OCI-M2 (cell line): ENCODE measurements around the gene RAP1GDS1.
"Not testable (repeated sequence)": the region's sequence is repeated elsewhere in the genome, so short reads cannot be mapped to it uniquely, and the experiment has no call there.

Experiments used
- DNase-seq: peaks from one replicate; lab custom pipeline; 2025; ENCODE audit not compliant: unreplicated experiment; lab: John Stamatoyannopoulos, UW

Gene RAP1GDS1

DNA sequence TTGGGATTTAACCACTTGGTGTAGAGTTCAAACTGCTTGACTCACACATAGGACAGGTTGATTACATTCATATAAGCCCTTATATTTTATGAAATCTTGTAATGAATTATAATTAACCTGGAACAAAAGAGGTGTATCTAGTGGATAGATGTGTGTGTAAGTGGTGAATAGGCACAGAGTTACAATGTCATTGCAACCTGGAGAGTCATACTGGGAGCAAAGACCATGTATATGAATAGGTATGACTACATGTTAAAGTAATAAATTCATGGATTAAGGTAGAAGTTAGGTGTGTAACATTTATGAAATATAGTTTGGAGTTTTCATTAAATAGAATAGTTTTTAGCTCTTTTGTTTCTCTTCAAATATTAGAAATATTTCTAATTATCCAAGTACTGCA, 26.1 kb downstream of the RAP1GDS1 start:
- no peak for DNase-seq

DNA sequence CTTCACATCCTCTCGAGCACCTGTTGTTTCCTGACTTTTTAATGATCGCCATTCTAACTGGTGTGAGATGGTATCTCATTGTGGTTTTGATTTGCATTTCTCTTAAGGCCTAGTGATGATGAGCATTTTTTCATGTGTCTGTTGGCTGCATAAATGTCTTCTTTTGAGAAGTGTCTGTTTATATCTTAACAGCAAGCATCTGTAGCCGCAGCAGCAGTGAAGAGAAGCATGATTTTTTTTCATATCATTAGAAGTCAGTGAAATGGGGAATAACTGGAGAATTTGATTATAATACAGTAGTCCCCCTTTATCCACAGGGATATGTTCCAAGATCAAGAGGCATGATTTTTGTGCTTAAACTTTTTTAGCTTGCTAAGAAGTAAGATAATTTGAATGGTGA, 27.5 kb downstream of the RAP1GDS1 start:
- DNase-seq: not testable (repeated sequence)

DNA sequence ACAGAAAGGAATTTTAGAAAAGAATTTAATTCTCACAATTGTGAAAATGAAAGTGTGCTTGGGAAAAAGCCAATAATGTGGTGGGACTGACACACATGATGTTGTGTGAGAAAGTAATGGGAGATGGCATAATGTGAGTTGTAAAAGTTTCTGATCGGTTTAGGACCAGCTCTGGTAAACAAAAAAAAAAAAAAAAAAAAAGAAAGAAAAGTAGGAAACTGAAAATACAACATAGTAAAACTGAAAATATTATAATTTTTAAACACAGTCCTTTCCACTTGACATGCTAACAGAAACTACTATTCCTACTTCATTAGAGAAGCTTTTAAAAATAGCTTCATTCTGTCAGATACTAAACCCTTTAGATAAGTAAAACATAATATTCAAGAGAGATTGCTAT, 28.2 kb downstream of the RAP1GDS1 start:
- DNase-seq: no peak

DNA sequence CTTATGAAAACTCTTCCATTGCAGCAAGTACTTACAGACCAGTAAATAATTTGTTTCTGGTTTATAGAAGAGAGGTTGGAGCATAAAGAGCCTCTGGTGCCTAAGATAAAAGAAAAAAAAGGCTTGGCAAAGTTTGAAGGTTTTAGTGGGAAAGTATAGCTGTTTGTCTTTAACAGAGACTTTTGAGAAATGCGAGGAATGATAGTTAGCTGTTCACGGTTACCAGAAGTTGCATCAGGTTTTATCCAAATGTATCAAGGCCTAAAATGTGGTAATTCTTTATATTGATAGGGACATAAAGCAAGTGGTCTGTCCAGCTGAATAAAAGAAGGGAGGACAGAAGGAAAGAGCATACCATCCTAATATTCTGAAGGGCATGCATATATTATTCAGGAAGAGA, 29.3 kb downstream of the RAP1GDS1 start:
- no peak for DNase-seq

DNA sequence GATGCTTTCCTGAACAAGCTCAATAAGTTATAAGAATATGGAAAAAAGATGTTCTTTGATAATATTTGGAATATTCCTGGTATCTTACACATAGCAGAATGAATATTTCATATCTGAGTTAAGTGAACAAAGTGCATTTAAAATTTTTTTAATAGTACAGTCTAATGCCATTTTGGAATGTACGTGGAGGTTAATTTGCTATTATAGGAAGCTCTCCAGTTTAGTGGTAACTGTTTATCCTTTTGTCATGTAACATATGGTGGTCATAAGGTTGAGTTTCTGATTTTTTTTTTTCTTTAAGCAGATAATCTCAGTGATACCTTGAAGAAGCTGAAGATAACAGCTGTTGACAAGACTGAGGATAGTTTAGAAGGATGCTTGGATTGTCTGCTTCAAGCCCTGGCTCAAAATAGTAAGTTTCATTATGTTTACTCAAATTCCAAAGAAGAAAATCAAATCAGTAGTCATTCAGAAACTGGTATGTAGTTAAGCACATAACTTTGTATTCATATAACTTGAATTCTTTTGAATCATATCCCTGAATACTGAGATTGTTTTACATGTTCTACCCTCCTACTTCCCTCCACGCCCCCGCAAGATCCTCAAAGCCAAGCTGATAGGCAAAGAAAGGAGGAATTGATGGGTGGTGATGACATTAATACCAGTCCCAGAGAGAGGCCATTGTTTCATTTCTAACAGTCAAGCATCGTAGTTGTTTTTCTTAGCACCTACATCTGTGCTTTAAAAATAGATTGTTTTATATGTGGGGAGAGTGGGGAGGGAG, 32.1 kb downstream of the RAP1GDS1 start:
- no peak for DNase-seq

DNA sequence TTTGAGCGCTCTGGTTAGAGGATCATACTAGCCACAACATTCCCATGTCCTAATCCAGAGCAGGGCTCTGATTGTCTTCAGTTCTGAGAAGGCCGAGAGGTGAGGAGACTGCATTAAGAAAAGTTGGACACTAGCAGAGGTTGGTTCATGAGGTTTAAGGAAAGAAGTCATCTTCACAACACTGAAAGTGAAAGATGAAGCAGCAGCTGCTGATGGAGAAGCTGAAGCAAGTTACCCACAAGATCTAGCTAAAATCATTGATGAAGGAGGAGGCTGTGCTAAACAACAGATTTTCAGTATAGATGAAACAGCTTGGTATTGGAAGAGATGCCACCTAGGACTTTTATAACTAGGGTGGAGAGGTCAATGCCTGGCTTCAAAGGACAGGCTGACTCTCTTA, 36.8 kb downstream of the RAP1GDS1 start:
- no peak for DNase-seq

DNA sequence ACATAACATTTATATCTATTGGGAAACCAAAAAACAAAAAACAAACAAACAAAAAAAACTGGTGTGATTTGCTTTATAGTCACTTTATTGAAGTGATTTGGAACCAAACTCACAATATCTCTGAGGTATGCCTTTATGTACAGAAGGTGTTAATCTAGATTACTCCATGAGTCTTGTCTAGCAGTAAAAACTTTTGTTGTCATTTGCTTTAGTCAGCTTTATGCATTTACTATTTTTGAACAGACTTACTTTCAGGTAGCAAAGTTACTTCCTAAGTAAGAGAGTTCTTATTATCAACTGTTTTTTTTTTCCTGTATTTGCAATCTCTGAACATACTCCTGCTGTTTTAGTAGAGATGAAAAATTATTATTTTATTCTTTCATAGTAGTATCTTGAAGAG, 39.5 kb downstream of the RAP1GDS1 start:
- no peak for DNase-seq

DNA sequence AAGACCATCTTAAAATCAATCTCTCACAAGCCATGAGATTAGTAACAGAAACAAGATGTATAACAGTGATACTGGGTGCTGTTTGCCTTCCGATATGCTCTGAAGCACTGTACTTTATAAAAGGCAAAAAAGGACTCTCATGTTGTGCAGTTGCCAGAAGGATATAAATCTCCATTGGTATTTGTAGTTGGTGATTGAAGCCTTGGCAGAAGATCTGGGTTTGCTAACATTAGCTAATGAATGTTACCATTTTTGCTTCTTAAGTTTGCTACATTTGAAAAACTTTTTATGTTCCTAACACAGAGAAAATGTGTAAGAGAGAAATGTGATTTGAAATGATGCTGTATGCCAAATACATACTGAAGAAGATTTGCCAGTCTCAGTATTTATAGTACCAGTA, 44.4 kb downstream of the RAP1GDS1 start:
- no peak for DNase-seq

DNA sequence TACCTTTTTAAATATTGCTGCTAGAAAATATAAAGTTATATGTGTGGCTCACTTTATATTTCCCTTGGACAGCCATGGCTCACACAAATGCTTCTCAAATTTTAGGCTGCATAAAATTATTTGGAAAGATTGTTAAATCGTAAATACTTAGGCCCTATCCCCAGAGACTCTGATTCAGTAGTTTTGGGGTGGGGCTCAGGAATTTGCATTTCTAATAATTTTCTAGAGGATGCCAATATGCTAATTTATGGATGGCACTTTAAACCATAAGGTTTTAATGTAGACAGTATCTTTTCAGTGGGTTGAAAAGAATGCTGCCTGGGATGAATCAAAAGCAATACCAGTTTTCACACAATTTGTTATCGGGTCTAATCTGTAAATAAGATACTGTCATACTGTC, 49.7 kb downstream of the RAP1GDS1 start:
- no peak for DNase-seq

DNA sequence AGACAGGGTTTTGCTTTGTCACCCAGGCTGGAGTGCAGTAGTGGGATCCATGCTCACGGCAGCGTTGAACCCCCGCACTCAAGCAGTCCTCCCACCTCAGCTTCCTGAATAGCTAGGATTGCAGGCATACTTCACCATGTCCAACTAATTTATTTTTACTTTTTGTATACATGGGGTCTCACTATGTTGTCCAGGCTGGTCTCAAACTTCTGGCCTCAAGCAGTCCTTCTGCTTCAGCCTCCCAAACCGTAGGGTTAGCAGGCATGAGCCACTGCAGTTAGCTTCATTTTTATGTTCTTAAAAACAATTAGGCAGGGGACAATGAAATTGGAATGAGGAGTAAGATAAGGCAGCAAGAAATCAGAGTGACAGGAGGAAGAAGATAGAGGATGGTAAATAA, 50.5 kb downstream of the RAP1GDS1 start:
- DNase-seq: no peak

DNA sequence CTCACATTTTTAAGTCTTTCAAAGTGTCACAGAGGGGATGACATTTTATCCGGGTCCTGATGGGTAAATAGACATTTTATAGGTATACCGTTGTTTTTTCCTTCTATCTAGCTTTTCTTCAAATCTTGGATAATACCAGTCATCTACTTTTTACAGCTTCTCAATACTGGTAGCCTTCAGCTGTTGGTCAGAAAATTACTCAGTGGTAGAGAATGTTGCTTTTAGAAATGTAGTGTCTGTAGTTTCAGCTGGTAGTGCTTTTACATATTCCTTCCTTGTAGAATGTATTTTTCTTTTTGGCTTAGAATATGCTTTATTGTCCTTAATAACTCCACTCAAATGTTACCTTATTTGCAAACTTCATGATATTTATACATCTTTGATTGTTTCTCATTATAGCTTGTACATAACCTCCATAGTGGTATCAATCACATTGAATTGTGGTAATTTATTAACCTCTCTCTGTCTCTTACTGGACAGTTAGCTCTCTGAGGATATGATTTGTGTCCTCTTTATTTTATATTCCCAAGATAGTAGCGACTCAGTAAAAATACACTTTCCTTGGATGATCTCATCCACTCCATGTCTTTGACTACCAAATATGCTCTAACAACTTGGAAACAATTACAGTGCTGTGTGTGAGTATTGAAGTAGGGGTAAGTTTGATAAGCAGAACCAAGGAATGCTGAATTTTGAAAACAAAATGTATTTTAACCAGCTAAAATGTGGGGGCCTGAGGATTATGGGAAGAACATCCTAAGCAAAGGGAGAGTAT, 53.8 kb downstream of the RAP1GDS1 start:
- no peak for DNase-seq

DNA sequence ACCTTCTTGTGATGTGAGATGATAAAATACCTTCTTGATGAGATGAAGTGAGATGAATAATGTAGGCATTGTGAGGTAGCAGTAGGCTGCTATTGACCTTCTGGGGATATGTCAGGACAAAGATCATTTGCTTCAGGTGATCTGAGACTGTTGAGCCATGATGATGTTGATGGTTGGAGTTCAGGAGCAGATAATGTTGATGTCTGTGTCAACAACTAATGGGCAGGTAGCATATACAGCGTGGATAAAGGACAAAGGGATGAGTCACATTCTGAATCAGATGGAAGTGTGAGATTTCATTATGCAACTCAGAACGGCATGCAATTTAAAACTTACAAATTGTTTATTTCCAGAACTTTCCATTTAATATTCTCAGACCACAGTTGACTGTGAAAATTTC, 57.3 kb downstream of the RAP1GDS1 start:
- no peak for DNase-seq

DNA sequence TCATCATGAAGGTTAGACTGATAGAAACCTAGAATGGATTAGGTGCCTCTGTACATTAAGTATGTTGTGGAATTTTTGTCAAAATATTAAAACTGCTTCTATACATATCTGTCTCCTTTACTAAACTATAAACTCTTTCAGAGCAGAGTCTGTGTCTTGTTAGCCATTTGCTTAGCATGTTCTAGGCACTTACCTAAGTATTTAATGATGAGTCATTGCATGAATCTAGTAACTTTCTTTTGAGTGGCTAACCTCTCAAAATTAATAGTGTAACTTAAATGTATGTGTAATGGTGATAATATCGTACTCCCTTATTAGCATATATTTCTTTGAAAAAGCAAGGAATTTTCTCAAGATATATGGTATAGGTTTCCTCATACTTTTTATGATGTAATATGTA, 57.8 kb downstream of the RAP1GDS1 start:
- no peak for DNase-seq

DNA sequence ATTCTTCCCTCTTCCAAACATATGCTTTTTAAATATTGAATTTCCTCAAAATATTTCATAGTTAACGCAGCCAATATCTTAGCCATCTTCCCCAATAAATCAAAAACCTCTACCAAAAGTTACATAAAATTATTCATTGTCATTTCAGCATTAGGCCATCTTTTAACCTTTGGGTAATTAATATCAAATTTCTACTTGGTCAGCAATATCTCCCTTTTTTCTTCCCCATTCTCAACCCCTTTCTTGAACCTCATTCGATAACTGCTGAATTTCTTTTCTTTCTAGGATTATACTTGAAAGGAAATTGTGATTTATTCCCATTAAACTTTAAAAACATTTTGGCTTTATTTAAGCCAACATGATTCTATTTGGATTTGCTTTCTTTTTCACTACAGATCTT, 65.0 kb downstream of the RAP1GDS1 start:
- no peak for DNase-seq

DNA sequence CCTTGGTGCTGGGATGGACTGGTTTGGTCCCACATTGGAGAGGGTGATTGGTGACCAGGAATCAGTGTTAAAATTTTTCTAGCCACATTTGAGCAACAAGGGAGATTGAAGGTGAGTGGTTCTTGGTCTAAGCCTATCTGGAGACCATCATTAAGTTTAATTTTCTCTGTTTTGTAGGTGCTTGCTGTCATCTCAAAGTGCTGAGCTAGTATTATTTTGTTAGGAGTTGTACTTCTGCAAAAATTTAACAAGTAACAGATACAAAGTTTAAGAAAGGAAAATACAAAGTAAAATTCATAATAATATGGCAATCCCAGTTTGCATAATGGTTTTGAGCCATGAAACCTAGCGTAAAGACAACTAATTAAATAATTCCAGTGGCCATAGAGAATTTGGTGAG, 66.5 kb downstream of the RAP1GDS1 start:
- no peak for DNase-seq

DNA sequence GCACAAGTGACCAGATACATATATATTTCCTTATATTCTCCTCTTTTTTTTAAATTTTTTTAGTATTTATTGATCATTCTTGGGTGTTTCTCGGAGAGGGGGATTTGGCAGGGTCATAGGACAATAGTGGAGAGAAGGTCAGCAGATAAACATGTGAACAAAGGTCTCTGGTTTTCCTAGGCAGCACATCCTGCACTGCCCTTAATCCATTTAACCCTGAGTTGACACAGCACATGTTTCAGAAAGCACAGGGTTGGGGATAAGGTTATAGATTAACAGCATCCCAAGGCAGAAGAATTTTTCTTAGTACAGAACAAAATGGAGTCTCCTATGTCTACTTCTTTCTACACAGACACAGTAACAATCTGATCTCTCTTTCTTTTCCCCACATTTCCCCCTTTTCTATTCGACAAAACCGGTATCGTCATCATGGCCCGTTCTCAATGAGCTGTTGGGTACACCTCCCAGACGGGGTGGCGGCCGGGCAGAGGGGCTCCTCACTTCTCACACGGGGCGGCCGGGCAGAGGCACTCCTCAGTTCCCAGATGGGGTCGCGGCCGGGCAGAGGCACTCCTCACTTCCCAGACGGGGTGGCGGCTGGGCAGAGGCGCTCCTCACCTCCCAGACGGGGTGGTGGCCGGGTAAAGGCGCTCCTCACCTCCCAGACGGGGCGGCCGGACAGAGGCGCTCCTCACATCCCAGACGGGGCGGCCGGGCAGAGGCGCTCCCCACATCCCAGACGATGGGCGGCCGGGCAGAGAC, 68.9 kb downstream of the RAP1GDS1 start:
- DNase-seq: not testable (repeated sequence)

DNA sequence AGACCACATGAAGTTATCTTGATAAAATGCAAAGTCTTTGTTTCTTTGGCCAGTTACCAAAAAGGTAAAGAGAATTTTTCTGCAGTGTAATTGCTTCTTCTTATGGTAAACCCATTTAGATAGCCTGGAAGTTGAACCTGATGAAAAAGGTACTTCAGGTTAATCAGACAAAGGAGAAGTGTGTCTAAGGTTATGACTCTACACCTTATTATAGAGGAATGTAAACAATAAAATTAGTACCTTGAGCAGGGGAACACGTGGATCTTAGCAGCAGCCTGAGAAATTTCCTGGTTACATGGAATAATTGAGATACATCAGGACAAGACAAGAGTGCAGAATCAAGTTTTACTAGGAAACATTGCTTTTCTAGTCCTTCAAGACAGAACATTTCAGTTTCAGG, 70.8 kb downstream of the RAP1GDS1 start:
- DNase-seq: no peak

DNA sequence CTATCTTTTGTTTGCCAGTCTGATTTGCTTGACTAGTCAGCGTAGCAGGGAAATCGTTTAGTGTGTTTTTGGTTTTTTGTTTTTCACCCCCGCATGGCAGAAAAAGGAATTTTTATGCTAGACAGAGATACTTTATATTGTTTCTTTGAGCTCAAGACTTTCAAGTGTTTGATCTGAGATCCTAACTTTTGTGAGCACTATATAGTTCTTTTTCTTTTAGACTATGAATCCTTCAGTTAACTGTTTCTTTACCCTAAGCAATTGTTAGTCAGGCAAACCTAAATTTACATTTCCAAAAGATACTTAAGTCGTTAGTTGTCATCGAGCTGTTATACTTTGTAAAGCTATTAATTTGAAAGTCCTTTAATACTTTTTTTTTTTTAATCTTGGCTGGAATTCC, 73.3 kb downstream of the RAP1GDS1 start:
- no peak for DNase-seq

DNA sequence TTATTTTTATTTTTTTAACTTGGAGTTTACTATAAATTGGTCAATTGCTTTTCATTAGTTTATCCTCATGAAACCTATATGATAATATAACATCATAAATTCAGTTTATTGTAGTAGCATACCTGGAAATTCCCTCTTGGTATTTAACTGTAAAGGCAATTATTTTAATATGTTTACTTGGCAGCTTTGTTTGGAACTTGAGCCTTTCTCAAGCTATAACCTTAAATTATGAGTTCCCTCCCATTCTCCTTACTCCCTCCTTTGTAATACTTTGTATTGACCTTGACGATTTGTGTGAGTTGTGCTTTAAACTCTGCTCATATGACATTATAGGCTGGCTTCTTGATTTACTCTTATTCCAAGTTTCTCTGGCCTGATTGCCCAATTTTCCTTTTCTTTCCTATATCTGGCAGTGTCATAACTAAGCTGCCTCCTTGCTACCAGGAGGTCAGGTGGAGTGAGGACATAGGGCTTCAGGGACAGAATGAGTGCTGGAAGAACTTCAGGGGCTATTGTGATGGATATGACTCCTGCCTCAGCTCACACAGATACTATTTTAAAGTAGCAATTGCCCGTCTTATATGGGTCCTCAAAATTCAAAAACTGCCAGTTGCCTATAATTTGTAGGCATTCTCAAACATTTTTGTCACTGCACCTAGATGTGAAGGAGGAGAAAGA, 77.7 kb downstream of the RAP1GDS1 start:
- DNase-seq: no peak

DNA sequence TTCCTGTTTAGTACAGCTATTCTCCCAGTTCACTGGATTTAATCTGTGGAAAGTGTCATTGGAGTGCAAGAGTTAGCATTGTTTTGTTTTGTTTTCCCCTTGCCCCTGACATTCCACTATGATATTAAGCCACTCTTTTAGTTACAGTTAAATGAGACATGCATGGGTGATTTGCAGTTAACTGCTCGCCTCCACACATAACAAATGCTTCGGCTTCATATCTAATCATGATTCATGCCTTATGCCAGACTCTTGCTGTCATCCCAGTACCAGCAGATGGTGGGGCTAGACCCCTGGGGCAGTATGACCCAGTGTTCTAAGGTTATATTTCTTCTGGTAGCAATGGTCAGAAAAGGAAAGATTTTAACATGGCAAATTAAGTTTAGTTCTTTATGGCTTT, 80.1 kb downstream of the RAP1GDS1 start:
- DNase-seq: no peak

DNA sequence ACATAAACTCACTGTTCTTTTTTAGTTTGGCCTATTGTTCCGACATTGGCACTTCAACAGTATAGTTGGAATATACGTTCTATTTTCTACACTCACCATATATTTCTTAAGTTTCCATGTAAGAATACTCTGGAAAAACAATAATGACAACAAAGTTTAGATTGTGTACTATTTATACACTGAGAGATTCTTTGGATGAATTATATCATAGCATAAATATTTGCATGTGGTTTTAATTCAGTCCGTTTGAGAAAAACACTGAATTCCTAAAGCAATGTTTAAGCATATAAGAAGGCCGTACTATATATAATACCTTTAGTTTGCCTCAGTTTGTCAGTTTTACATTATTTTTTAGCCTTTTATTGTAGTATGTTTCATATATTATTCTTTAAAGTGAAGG, 82.4 kb downstream of the RAP1GDS1 start:
- DNase-seq: no peak
